ENCODE results near the gene AGPAT1. TPM values are rescaled to one million over a fixed set of nuclear protein-coding genes. Genes with fewer than 3 reads are reported as not detected.
A peak's percentile ranks its signal among the peaks of the same experiment; 100 is the strongest.
"Not testable (repeated sequence)": the region's sequence is repeated elsewhere in the genome, so short reads cannot be mapped to it uniquely, and the experiment has no call there.

Gene AGPAT1
- total and polyA plus RNA-seq, 2 of the 13 experiments (the other 11 are each of a cell fraction or from before 2014, with no cell fraction given), result 51.3 to 139 TPM

- Histone ChIP-seq H3K4me2 (ENCODE audit: low read depth, low read length) (no peak overlapping the region), H3K27me3 (ENCODE audit: control insufficient read depth in 1 of 2, insufficient read depth in 2 of 2, low read length in 2 of 2) (peaks cover 0 to 5% of the 10 kb centered on the region in 2 experiments; a peak in 1 of 5 replicates), H2AFZ (ENCODE audit: low read length) (peak overlapping the region; percentile 29), H3K9ac (ENCODE audit: insufficient read depth, low read depth, low read length) (no peak overlapping the region), H3K4me3 (replicated peaks in 1 of 3; ENCODE audit: insufficient read depth in 1 of 3, low read depth in 2 of 3, low read length in 3 of 3) (no peak overlapping the region), H4K20me1 (ENCODE audit: insufficient read depth, low read length) (no peaks in the 10 kb centered on the region), H3K27ac (ENCODE audit: extremely low read length, insufficient read depth, low read length) (no peak overlapping the region), H3K4me1 (ENCODE audit: insufficient read depth, low read length) (peaks cover 20% of the 10 kb centered on the region), H3K36me3 (replicated peaks in 1 of 2; ENCODE audit: control insufficient read depth in 1 of 2, insufficient read depth in 2 of 2, low read length in 2 of 2) (no peaks in the 10 kb centered on the region), H3K79me2 (ENCODE audit: insufficient read depth, low read length) (no peaks in the 10 kb centered on the region), H3K9me3 (ENCODE audit: low read length) (no peaks in the 10 kb centered on the region)
- WGBS (ENCODE audit: low lambda C conversion rate), result 70% methylated on average over 1 of the region's 1 CpG
- DNase-seq (ENCODE audit: low spot score), result no peak
- intact Hi-C loops (cut with micrococcal nuclease; ENCODE audit: unreplicated experiment), result no loop called here
- no TSS peak for BruUV-seq (replicated peaks)
- no peak for FAIRE-seq
- TF ChIP-seq FOSL1 (CRISPR knock-in tag; IDR thresholded peaks at IDR 0.05; ENCODE audit: borderline replicate concordance) (no peak), CEBPG (CRISPR knock-in tag; IDR thresholded peaks at IDR 0.05) (peak; percentile 52; the same call in 1 of the 2 replicates), CEBPB (IDR thresholded peaks at IDR 0.05; ENCODE audit: borderline replicate concordance, low read depth, low read length) (peak; percentile 52; the same call in 1 of the 2 replicates), ATF4 (CRISPR knock-in tag; IDR thresholded peaks at IDR 0.05) (peak in 1 of 2 experiments; percentile 92; a peak in 2 of 4 replicates), ATF7 (IDR thresholded peaks at IDR 0.05) (peak; percentile 43; the same call in 1 of the 2 replicates), ATF7 (CRISPR knock-in tag; IDR thresholded peaks at IDR 0.05) (no peak), ELF1 (CRISPR knock-in tag; IDR thresholded peaks at IDR 0.05) (0 out of 2 replicates have a peak, but pooled peaks have one; percentile 14)
- ChIA-PET POLR2A (interaction anchor here (1.2 to 1.4 kb wide), 2 partner anchors 18 to 30 kb away, joined by 3 to 4 read pairs; partner anchors contain the start of gene ATF6B), CTCF (ENCODE audit: low intra/inter-chr PET ratio, low total read pairs) (no interaction called here)
- in situ Hi-C loops (cut with HindIII; ENCODE audit: extremely low pct_ligation_motif_present, low pct_unique_long_range_greater_than_20kb), result no loop called here
- ATAC-seq, result no peak
Measured at GRCh38 chr6:32146287-32146686, 29.6 kb downstream of the AGPAT1 start.

GRCh38 chr6:32144238-32144637 lies 31.6 kb downstream of the AGPAT1 start:
- H3K9me3 ChIP-seq (ENCODE audit: low read length); H2AFZ ChIP-seq (ENCODE audit: low read length); intact Hi-C loops (cut with micrococcal nuclease; ENCODE audit: unreplicated experiment); H3K27ac ChIP-seq (ENCODE audit: extremely low read length, insufficient read depth, low read length); FAIRE-seq; H3K79me2 ChIP-seq (ENCODE audit: insufficient read depth, low read length); H3K9ac ChIP-seq (ENCODE audit: insufficient read depth, low read depth, low read length); H3K27me3 ChIP-seq (ENCODE audit: control insufficient read depth in 1 of 2, insufficient read depth in 2 of 2, low read length in 2 of 2); H3K36me3 ChIP-seq (replicated peaks in 1 of 2; ENCODE audit: control insufficient read depth in 1 of 2, insufficient read depth in 2 of 2, low read length in 2 of 2); DNase-seq (ENCODE audit: low spot score); H4K20me1 ChIP-seq (ENCODE audit: insufficient read depth, low read length); H3K4me3 ChIP-seq (replicated peaks in 1 of 3; ENCODE audit: insufficient read depth in 1 of 3, low read depth in 2 of 3, low read length in 3 of 3); BruUV-seq (replicated peaks); in situ Hi-C loops (cut with HindIII; ENCODE audit: extremely low pct_ligation_motif_present, low pct_unique_long_range_greater_than_20kb); ATAC-seq; H3K4me2 ChIP-seq (ENCODE audit: low read depth, low read length); CTCF ChIA-PET (ENCODE audit: low intra/inter-chr PET ratio, low total read pairs): not testable (repeated sequence)
- 50% methylated on average over 7 of the region's 7 CpGs for WGBS (ENCODE audit: low lambda C conversion rate)
- peaks cover 37% of the 10 kb centered on the region for H3K4me1 ChIP-seq (ENCODE audit: insufficient read depth, low read length)
- POLR2A ChIA-PET, result interaction anchor here (1.1 to 1.2 kb wide), 2 partner anchors 9 to 15 kb away, joined by 3 to 4 read pairs; no protein-coding TSS in a partner anchor
